Fibroblast of the aortic adventitia (primary cell): ENCODE results near the gene CUEDC2. TPM values are rescaled to one million over a fixed set of nuclear protein-coding genes. Genes with fewer than 3 reads are reported as not detected.
A peak's percentile ranks its signal among the peaks of the same experiment; 100 is the strongest.

ENCODE experiments used
- DNase-seq: peaks from one replicate; pipeline ENCODE4 v3.0.0-alpha.2; 2010; ENCODE audit warnings: low read depth
- H3K4me3 ChIP-seq: 2 replicates; pipeline ENCODE4 v1.5.1; 2011; ENCODE audit warnings: low read depth, mild to moderate bottlenecking, control low read depth, low read length, moderate library complexity
- total RNA-seq: library from RNA; depleted of rRNA; stranded (reverse); fragments of >200 nt; gene quantifications from 2 replicates; pipeline ENCODE4 v1.2.3, GENCODE V29; 2012; ENCODE audit warnings: low replicate concordance
- TF ChIP-seq, protein P1 (sequence below): IDR thresholded peaks from 2 replicates; pipeline ENCODE4 v1.5.1; 2011; ENCODE audit warnings: mild to moderate bottlenecking, low read length, control low read depth, inconsistent platforms; ENCODE audit not compliant: insufficient read depth

Gene CUEDC2
- total RNA-seq, 1 donor = 40.9 TPM

DNA sequence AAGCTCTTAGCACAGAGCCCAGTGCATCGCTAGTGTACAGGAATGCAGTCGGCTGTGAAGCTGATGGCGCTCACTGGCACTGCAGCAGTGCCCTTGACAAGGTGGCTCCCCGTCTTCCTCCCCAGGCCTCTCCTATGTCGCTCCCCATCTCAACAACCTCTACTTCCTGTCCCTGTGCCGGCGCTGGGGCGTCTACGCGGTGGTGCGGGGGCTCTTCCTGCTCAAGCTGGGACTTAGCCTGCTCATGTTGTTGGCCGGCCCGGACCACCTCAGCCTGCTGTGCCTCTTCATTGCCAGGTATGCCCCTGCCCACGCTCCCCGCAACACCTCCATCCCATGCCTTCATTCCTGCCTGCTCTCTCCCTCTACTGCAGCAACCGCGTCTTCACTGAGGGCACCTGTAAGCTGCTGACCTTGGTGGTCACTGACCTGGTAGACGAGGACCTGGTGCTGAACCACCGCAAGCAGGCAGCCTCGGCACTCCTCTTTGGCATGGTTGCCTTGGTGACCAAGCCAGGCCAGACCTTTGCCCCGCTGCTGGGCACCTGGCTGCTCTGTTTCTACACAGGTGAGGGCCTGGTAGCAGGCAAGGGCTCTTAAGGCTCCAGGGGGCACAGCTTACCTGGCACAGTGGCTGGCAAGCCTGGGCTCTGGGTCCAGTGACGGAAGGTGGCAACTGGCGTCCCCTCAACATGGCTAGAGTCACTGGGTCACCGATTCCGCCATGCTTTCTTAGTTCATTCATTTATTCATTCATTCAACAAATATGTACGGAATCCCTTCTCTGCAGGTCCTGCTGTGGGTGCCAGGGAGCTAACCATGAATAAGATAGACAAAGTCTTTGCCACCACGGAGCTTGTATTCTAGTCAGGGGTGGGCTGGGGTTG is 41.3 kb upstream of the CUEDC2 start:
- TF ChIP-seq, protein P1, sequence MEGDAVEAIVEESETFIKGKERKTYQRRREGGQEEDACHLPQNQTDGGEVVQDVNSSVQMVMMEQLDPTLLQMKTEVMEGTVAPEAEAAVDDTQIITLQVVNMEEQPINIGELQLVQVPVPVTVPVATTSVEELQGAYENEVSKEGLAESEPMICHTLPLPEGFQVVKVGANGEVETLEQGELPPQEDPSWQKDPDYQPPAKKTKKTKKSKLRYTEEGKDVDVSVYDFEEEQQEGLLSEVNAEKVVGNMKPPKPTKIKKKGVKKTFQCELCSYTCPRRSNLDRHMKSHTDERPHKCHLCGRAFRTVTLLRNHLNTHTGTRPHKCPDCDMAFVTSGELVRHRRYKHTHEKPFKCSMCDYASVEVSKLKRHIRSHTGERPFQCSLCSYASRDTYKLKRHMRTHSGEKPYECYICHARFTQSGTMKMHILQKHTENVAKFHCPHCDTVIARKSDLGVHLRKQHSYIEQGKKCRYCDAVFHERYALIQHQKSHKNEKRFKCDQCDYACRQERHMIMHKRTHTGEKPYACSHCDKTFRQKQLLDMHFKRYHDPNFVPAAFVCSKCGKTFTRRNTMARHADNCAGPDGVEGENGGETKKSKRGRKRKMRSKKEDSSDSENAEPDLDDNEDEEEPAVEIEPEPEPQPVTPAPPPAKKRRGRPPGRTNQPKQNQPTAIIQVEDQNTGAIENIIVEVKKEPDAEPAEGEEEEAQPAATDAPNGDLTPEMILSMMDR = no peak
- no peak for DNase-seq
- no peak overlapping the region for H3K4me3 ChIP-seq

DNA sequence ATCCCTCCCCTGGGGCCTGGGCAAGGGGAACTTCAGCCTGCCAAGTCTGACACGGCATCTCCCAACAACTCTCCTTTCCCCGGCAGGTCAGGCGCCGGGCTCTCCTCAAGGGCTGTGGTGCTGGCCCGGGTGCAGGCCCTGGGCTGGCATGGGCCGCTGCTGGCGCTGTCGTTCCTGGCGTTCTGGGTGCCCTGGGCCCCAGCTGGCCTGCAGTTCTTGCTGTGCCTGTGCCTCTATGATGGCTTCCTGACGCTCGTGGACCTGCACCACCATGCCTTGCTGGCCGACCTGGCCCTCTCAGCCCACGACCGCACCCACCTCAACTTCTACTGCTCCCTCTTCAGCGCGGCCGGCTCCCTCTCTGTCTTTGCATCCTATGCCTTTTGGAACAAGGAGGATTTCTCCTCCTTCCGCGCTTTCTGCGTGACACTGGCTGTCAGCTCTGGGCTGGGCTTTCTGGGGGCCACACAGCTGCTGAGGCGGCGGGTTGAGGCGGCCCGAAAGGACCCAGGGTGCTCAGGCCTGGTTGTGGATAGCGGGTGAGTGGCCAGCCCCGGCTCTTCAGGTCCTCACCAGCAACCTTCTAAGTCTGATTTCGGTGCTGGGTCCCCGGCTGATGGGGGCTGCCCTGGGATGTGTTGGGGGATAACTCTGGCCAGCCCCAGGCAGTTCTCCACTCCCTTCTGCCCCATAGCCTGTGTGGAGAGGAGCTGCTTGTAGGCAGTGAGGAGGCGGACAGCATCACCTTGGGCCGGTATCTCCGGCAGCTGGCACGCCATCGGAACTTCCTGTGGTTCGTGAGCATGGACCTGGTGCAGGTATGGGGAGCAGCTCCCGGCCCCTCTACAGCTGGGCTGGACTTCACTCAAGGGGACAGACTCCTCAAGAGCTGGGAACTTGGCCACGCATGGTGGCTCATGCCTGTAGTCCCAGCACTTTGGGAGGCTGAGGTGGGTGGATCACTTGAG is 38.5 kb upstream of the CUEDC2 start:
- TF ChIP-seq, protein P1 = no peak
- DNase-seq = no peak
- H3K4me3 ChIP-seq = no peak overlapping the region

DNA sequence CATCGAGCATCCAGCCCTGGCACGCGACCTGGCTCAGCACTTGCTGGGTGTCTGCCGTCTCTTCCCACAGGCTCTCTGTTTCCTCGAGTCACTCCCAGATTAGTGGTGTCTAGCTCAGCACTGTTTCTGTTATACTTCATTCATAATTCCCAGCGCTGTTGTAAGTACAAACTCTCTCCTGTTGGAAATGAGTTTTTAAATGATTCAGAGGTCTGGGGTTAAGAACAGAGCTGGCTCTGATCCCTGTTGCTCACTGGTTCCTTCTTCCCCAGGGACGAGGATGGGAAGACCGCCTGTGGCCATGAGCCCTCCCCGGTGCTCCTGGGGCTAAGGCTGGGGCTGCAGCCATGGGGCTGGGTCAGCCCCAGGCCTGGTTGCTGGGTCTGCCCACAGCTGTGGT is 36.3 kb upstream of the CUEDC2 start:
- TF ChIP-seq, protein P1 = no peak
- H3K4me3 ChIP-seq = no peak overlapping the region
- peak; percentile 76 for DNase-seq

DNA sequence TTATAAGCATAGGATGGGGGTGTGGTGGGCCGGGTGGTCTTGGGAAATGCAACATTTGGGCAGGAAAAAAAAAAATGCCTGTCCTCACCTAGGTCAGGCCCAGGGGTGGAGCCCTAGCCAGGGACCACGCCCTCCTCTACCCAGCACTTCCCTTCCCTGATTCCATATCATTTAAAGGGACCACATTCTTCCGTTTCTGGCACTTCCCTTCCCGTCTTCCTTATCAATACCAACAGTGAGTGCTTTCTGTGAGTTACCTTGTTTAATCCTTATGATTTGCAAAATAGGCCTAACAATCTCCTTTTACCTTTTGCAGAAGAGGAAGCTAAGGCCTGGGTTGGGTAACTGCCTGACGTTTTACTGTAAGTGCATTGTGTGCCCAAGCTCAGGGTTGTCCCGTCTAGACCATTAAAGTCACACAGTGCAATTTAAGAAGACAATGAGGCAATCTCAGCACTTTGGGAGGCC is 35.6 kb upstream of the CUEDC2 start:
- TF ChIP-seq, protein P1 = no peak

DNA sequence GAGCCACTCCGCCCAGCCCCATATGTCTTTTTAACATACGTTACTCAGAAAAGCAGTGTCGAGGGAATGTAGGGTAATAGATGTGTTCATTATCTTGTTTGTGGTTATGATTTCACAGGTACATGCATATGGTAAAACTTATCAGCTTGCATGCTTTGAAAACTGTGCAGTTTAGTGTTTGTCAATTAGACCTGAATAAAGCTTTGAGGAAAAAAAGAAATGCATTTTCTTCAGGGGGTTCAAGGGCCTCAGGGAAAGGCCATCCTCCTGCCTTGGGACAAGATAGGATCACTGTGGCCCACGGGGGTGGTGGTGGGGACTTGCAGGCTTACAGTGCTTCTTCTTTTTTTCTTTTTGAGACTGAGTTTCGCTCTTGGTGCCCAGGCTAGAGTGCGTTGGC is 34.9 kb upstream of the CUEDC2 start:
- TF ChIP-seq, protein P1 = no peak
- H3K4me3 ChIP-seq = no peak overlapping the region
- no peak for DNase-seq

More for the DNA sequence above, 35.6 kb upstream of the CUEDC2 start:
- no peak overlapping the region for H3K4me3 ChIP-seq
- DNase-seq = no peak

DNA sequence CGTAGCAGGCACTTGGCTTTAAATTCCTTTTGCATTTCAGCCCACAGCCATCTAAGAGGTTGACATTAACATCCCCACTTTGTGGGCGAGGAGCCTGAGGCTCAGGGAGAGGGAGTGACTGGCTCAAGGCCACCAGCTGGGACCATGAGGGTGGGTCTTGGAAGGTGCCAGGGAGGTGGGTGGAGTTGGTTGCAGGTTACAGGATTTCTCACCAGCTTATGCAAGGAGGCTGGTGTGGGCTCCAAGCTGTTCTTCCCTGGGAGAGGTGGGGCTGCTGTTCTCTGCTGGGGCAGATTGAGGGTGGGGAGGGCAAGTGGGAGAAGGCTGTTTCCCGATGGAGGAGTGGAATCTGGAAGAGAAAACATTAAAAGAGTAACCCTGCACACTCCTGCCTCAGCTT is 33.1 kb upstream of the CUEDC2 start:
- TF ChIP-seq, protein P1 = no peak
- DNase-seq = no peak
- H3K4me3 ChIP-seq = no peak overlapping the region
